Osteoblast (primary cell): ENCODE results near the gene TCP10L. TPM values are rescaled to one million over a fixed set of nuclear protein-coding genes. Genes with fewer than 3 reads are reported as not detected.

Source experiments
- DNase-seq: peaks from one replicate; pipeline ENCODE4 v3.0.0; 2011; ENCODE audit warnings: low spot score, mixed read lengths; ENCODE audit not compliant: insufficient read length; ENCODE audit errors: missing footprints
- H2AFZ ChIP-seq: 2 replicates; pipeline ENCODE4 v1.6.0; 2011; ENCODE audit warnings: mild to moderate bottlenecking, low read length
- H3K27ac ChIP-seq: 2 replicates; pipeline ENCODE4 v1.5.1; 2011; ENCODE audit warnings: mild to moderate bottlenecking, low read depth, low read length, moderate library complexity
- H3K27me3 ChIP-seq: 2 replicates; pipeline ENCODE4 v1.6.0; 2012; ENCODE audit warnings: mild to moderate bottlenecking, control low read depth, inconsistent platforms, low read length, moderate library complexity; ENCODE audit not compliant: insufficient read depth
- H3K36me3 ChIP-seq: 2 replicates; pipeline ENCODE4 v1.5.1; 2011; ENCODE audit warnings: mild to moderate bottlenecking, low read length, control low read depth, moderate library complexity; ENCODE audit not compliant: insufficient read depth
- H3K4me1 ChIP-seq: 2 replicates; pipeline ENCODE4 v1.5.1; 2011; ENCODE audit warnings: mild to moderate bottlenecking, low read length, control low read depth, moderate library complexity; ENCODE audit not compliant: insufficient read depth
- H3K4me2 ChIP-seq: 2 replicates; pipeline ENCODE4 v1.6.0; 2011; ENCODE audit warnings: mild to moderate bottlenecking, low read length; ENCODE audit not compliant: insufficient read depth
- H3K4me3 ChIP-seq: fragments of 200-600 bp; sonication (generic); 3 replicates; pipeline ENCODE4 v1.5.1; 2012; ENCODE audit warnings: mild to moderate bottlenecking, low read length, inconsistent platforms; ENCODE audit not compliant: insufficient read depth
- H3K79me2 ChIP-seq: 2 replicates; pipeline ENCODE4 v1.6.0; 2012; ENCODE audit warnings: mild to moderate bottlenecking, low read length, control low read depth, inconsistent platforms; ENCODE audit not compliant: insufficient read depth
- H3K9me3 ChIP-seq: 2 replicates; pipeline ENCODE4 v1.5.1; 2011; ENCODE audit warnings: low read depth, low read length, control low read depth
- H4K20me1 ChIP-seq: 2 replicates; pipeline ENCODE4 v1.6.0; 2012; ENCODE audit warnings: mild to moderate bottlenecking, low read length, control low read depth; ENCODE audit not compliant: insufficient read depth
- CTCF ChIP-seq: IDR thresholded peaks from 2 replicates; pipeline ENCODE4 v1.5.1; 2011; ENCODE audit warnings: mild to moderate bottlenecking, low read depth, low read length, moderate library complexity; ENCODE audit errors: extremely low read depth
- total RNA-seq: library from RNA; depleted of rRNA; stranded (reverse); fragments of >200 nt; gene quantifications from 2 replicates; pipeline ENCODE4 v1.2.3, GENCODE V29; 2012

The TCP10L gene
- total RNA-seq, 1 donor, result 0.72 TPM

- H3K9me3 ChIP-seq, result no peaks in the 10 kb centered on the region
- no peaks in the 10 kb centered on the region for H3K79me2 ChIP-seq
- H3K4me3 ChIP-seq, result no peak overlapping the region
- H3K27me3 ChIP-seq, result peaks cover 19% of the 10 kb centered on the region
- H4K20me1 ChIP-seq, result no peaks in the 10 kb centered on the region
- H2AFZ ChIP-seq, result no peak overlapping the region
- H3K27ac ChIP-seq, result no peak overlapping the region
- H3K4me1 ChIP-seq, result no peaks in the 10 kb centered on the region
- no peaks in the 10 kb centered on the region for H3K36me3 ChIP-seq
- DNase-seq, result no peak
- no peak for TF ChIP-seq CTCF
- H3K4me2 ChIP-seq, result no peak overlapping the region
Measured at GRCh38 chr21:32587651-32588050, 2.3 kb upstream of the TCP10L start.

- Histone ChIP-seq H3K9me3 (no peaks in the 10 kb centered on the region), H2AFZ (no peak overlapping the region), H3K4me2 (no peak overlapping the region), H3K4me1 (no peaks in the 10 kb centered on the region), H3K27ac (no peak overlapping the region), H3K79me2 (no peaks in the 10 kb centered on the region), H4K20me1 (no peaks in the 10 kb centered on the region), H3K27me3 (peaks cover 24% of the 10 kb centered on the region), H3K36me3 (no peaks in the 10 kb centered on the region), H3K4me3 (no peak overlapping the region)
- no peak for TF ChIP-seq CTCF
- no peak for DNase-seq
Measured at GRCh38 chr21:32587120-32587519, 1.8 kb upstream of the TCP10L start.

DNA sequence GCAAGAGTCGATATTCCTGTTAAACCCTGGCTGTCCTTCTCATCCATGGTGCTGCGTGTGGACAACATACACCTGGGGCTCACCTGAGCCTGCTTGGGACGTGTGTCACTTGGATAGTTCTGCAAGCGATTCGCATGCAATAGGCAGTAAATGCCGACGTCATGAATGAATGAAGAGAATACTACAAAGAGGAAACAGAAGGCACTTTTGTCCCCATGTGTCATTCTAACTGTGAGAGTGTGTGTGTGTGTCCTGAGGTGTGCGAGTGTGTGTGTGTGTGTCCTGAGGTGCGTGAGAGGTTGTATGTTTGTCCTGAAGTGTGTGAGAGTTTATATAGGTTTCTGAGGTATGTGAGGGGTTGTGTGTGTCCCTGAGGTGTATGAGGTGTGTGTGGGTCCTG is 647 bp upstream of the TCP10L start:
- H3K9me3 ChIP-seq, result no peaks in the 10 kb centered on the region
- no peak overlapping the region for H3K27ac ChIP-seq
- no peaks in the 10 kb centered on the region for H3K36me3 ChIP-seq
- no peaks in the 10 kb centered on the region for H3K4me1 ChIP-seq
- H3K4me2 ChIP-seq, result no peak overlapping the region
- TF ChIP-seq CTCF, result no peak
- no peaks in the 10 kb centered on the region for H4K20me1 ChIP-seq
- no peaks in the 10 kb centered on the region for H3K79me2 ChIP-seq
- no peak overlapping the region for H2AFZ ChIP-seq
- DNase-seq, result no peak
- H3K4me3 ChIP-seq, result no peak overlapping the region
- peaks cover 27% of the 10 kb centered on the region for H3K27me3 ChIP-seq

- no peak for DNase-seq
- no peak overlapping the region for H2AFZ ChIP-seq
- H3K4me3 ChIP-seq, result no peak overlapping the region
- no peaks in the 10 kb centered on the region for H3K79me2 ChIP-seq
- H3K36me3 ChIP-seq, result no peaks in the 10 kb centered on the region
- no peaks in the 10 kb centered on the region for H3K4me1 ChIP-seq
- peaks cover 32% of the 10 kb centered on the region for H3K27me3 ChIP-seq
- no peaks in the 10 kb centered on the region for H3K9me3 ChIP-seq
- no peak for TF ChIP-seq CTCF
- no peak overlapping the region for H3K27ac ChIP-seq
- H4K20me1 ChIP-seq, result no peaks in the 10 kb centered on the region
- H3K4me2 ChIP-seq, result no peak overlapping the region
Measured at GRCh38 chr21:32584472-32584871, 851 bp downstream of the TCP10L start.
